HEK293 (cell line): Measurements from ENCODE around the gene ABT1.

Experiments used
- CTCF ChIA-PET: fragments of 350-600 bp; formaldehyde crosslinking; extraction: SDS; loops from one replicate; lab custom pipeline; 2021; ENCODE audit warnings: antibody characterized with exemption; lab: Yijun Ruan, JAX
- POLR2A ChIA-PET: fragments of 300-600 bp; formaldehyde crosslinking; extraction: SDS; loops from one replicate; lab custom pipeline; 2020; ENCODE audit warnings: antibody characterized with exemption, inconsistent platforms; lab: Yijun Ruan, JAX
- H3K27ac ChIP-seq: fragments of 200-500 bp; sonication (Bioruptor generic); 2 replicates; pipeline ENCODE4 v1.5.1; 2014; ENCODE audit warnings: low read depth, low read length, control low read depth, inconsistent platforms; ENCODE audit errors: extremely low read depth
- H3K36me3 ChIP-seq, 2 experiments: fragments of 200-500 bp in 1 of 2; sonication (Bioruptor generic) in 1 of 2; 1 replicate in 1 of 2; 2 replicates in 1 of 2; pipeline ENCODE4 v1.5.1; 2014 to 2017; ENCODE audit warnings: inconsistent platforms in 2 of 2, low read length in 2 of 2; ENCODE audit not compliant: control insufficient read depth in 2 of 2, insufficient read depth in 1 of 2
- H3K4me1 ChIP-seq: fragments of 200-500 bp; sonication (Bioruptor generic); 2 replicates; pipeline ENCODE4 v1.5.1; 2014; ENCODE audit warnings: mild to moderate bottlenecking, low read length, inconsistent platforms; ENCODE audit not compliant: control insufficient read depth, insufficient read depth
- H3K4me3 ChIP-seq: 2 replicates; pipeline ENCODE4 v1.5.1; 2011; ENCODE audit warnings: low read depth, mild to moderate bottlenecking, control low read depth, low read length, moderate library complexity
- H3K9me3 ChIP-seq: fragments of 200-500 bp; sonication (Bioruptor generic); 2 replicates; pipeline ENCODE4 v1.5.1; 2014; ENCODE audit warnings: low read depth, low read length, inconsistent platforms; ENCODE audit not compliant: control insufficient read depth, insufficient read depth
- KLF10 ChIP-seq: fragments of 450-650 bp; IDR thresholded peaks from 2 replicates; pipeline ENCODE4 v1.5.1; 2018; ENCODE audit warnings: missing biosample characterization, mild to moderate bottlenecking, missing genetic modification characterization
- MEIS1 ChIP-seq: sonication (generic); formaldehyde crosslinking; IDR thresholded peaks from 2 replicates; pipeline ENCODE4 v1.8.1; 2022; ENCODE audit warnings: missing genetic modification reagents, mild to moderate bottlenecking, borderline replicate concordance
- RBAK ChIP-seq: fragments of 450-650 bp; formaldehyde crosslinking; IDR thresholded peaks from 2 replicates; pipeline ENCODE4 v1.5.1; 2016; ENCODE audit warnings: missing biosample characterization, missing genetic modification characterization
- ZBTB17 ChIP-seq: fragments of 450-650 bp; formaldehyde crosslinking; IDR thresholded peaks from 2 replicates; pipeline ENCODE4 v1.5.1; 2016; ENCODE audit warnings: missing biosample characterization, missing genetic modification characterization
- ZEB2 ChIP-seq: fragments of 450-650 bp; formaldehyde crosslinking; IDR thresholded peaks from 2 replicates; pipeline ENCODE4 v1.5.1; 2016; ENCODE audit warnings: missing biosample characterization, missing genetic modification characterization
- ZFP69B ChIP-seq: fragments of 450-650 bp; formaldehyde crosslinking; IDR thresholded peaks from 2 replicates; pipeline ENCODE4 v1.5.1; 2016; ENCODE audit warnings: missing biosample characterization, missing genetic modification characterization
- ZNF114 ChIP-seq: fragments of 450-650 bp; formaldehyde crosslinking; IDR thresholded peaks from 2 replicates; pipeline ENCODE4 v1.5.0; 2017; ENCODE audit warnings: missing biosample characterization, missing genetic modification characterization
- ZNF155 ChIP-seq: fragments of 450-650 bp; formaldehyde crosslinking; IDR thresholded peaks from 2 replicates; pipeline ENCODE4 v1.5.1; 2016; ENCODE audit warnings: missing biosample characterization, missing genetic modification characterization
- ZNF169 ChIP-seq: fragments of 450-650 bp; formaldehyde crosslinking; IDR thresholded peaks from 2 replicates; pipeline ENCODE4 v1.5.1; 2016; ENCODE audit warnings: missing biosample characterization, missing genetic modification characterization
- ZNF184 ChIP-seq: fragments of 450-650 bp; IDR thresholded peaks from 2 replicates; pipeline ENCODE4 v1.5.1; 2018; ENCODE audit warnings: missing biosample characterization, mild to moderate bottlenecking, missing genetic modification characterization
- ZNF214 ChIP-seq: fragments of 450-650 bp; formaldehyde crosslinking; IDR thresholded peaks from 2 replicates; pipeline ENCODE4 v1.5.1; 2017; ENCODE audit warnings: missing biosample characterization, mild to moderate bottlenecking, missing genetic modification characterization, borderline replicate concordance
- ZNF394 ChIP-seq: fragments of 450-650 bp; formaldehyde crosslinking; IDR thresholded peaks from 2 replicates; pipeline ENCODE4 v1.5.1; 2016; ENCODE audit warnings: missing biosample characterization, missing genetic modification characterization, mild to moderate bottlenecking, moderate library complexity, borderline replicate concordance
- ZNF488 ChIP-seq: fragments of 450-650 bp; formaldehyde crosslinking; IDR thresholded peaks from 2 replicates; pipeline ENCODE4 v1.5.1; 2016; ENCODE audit warnings: missing biosample characterization, missing genetic modification characterization
- ZNF560 ChIP-seq: fragments of 450-650 bp; formaldehyde crosslinking; IDR thresholded peaks from 2 replicates; pipeline ENCODE4 v1.5.1; 2017; ENCODE audit warnings: missing biosample characterization, missing genetic modification characterization, borderline replicate concordance
- ZNF561 ChIP-seq: fragments of 450-650 bp; IDR thresholded peaks from 2 replicates; pipeline ENCODE4 v1.5.1; 2018; ENCODE audit warnings: missing biosample characterization, missing genetic modification characterization, borderline replicate concordance
- ZNF639 ChIP-seq: fragments of 450-650 bp; formaldehyde crosslinking; IDR thresholded peaks from 2 replicates; pipeline ENCODE4 v1.5.1; 2016; ENCODE audit warnings: missing biosample characterization, missing genetic modification characterization
- ZNF792 ChIP-seq: fragments of 450-650 bp; formaldehyde crosslinking; IDR thresholded peaks from 2 replicates; pipeline ENCODE4 v1.5.1; 2016; ENCODE audit warnings: missing biosample characterization, missing genetic modification characterization
- ZSCAN16 ChIP-seq: fragments of 450-650 bp; formaldehyde crosslinking; IDR thresholded peaks from 2 replicates; pipeline ENCODE4 v1.5.1; 2016; ENCODE audit warnings: missing biosample characterization, missing genetic modification characterization
- ZSCAN23 ChIP-seq: fragments of 450-650 bp; formaldehyde crosslinking; IDR thresholded peaks from 2 replicates; pipeline ENCODE4 v1.5.1; 2016; ENCODE audit warnings: missing biosample characterization, missing genetic modification characterization
- TF ChIP-seq, protein P1 (sequence below): fragments of 450-650 bp; formaldehyde crosslinking; IDR thresholded peaks from 2 replicates; pipeline ENCODE4 v1.5.1; 2017; ENCODE audit warnings: missing biosample characterization, missing genetic modification characterization
- TF ChIP-seq, protein P2 (sequence below): fragments of 450-650 bp; formaldehyde crosslinking; conservative IDR thresholded peaks from 2 replicates; pipeline ENCODE4 v1.5.1; 2016; ENCODE audit warnings: low read depth, missing biosample characterization, missing genetic modification characterization

The ABT1 gene

GRCh38 chr6:26627843-26628242 is 31.1 kb downstream of the ABT1 start (continued):
- TF ChIP-seq, protein P1, sequence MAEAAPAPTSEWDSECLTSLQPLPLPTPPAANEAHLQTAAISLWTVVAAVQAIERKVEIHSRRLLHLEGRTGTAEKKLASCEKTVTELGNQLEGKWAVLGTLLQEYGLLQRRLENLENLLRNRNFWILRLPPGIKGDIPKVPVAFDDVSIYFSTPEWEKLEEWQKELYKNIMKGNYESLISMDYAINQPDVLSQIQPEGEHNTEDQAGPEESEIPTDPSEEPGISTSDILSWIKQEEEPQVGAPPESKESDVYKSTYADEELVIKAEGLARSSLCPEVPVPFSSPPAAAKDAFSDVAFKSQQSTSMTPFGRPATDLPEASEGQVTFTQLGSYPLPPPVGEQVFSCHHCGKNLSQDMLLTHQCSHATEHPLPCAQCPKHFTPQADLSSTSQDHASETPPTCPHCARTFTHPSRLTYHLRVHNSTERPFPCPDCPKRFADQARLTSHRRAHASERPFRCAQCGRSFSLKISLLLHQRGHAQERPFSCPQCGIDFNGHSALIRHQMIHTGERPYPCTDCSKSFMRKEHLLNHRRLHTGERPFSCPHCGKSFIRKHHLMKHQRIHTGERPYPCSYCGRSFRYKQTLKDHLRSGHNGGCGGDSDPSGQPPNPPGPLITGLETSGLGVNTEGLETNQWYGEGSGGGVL (tag by site-specific recombination), result no peak
- no peak for TF ChIP-seq ZNF155
- no peak for TF ChIP-seq ZSCAN16 (tag by site-specific recombination)
- TF ChIP-seq ZNF184, result no peak
- TF ChIP-seq ZNF560, result no peak
- TF ChIP-seq ZNF169, result no peak
- TF ChIP-seq, all 188 proteins: peak for 0

GRCh38 chr6:26629359-26629758 is 32.6 kb downstream of the ABT1 start:
- ChIA-PET CTCF (interaction anchor here (0.6 to 0.8 kb wide), 2 partner anchors 34 to 497 kb away, joined by 3 to 4 read pairs; no protein-coding TSS in a partner anchor), POLR2A (no interaction called here)
- no peaks in the 10 kb centered on the region for H3K4me1 ChIP-seq
- H3K36me3 ChIP-seq, result peaks cover 8 to 10% of the 10 kb centered on the region in 2 experiments
- no peak overlapping the region for H3K27ac ChIP-seq
- TF ChIP-seq ZBTB17 (tag by site-specific recombination) (no peak), ZEB2 (tag by site-specific recombination) (no peak), ZNF394 (tag by site-specific recombination) (no peak), ZSCAN23 (tag by site-specific recombination) (no peak), KLF10 (tag by site-specific recombination) (no peak), RBAK (tag by site-specific recombination) (no peak), ZNF792 (tag by site-specific recombination) (no peak), ZFP69B (no peak), MEIS1 (CRISPR knock-in tag) (no peak), ZNF488 (tag by site-specific recombination) (no peak), ZNF561 (no peak), ZNF639 (no peak), ZNF114 (tag by site-specific recombination) (no peak), ZNF214 (no peak)
- TF ChIP-seq, protein P2, sequence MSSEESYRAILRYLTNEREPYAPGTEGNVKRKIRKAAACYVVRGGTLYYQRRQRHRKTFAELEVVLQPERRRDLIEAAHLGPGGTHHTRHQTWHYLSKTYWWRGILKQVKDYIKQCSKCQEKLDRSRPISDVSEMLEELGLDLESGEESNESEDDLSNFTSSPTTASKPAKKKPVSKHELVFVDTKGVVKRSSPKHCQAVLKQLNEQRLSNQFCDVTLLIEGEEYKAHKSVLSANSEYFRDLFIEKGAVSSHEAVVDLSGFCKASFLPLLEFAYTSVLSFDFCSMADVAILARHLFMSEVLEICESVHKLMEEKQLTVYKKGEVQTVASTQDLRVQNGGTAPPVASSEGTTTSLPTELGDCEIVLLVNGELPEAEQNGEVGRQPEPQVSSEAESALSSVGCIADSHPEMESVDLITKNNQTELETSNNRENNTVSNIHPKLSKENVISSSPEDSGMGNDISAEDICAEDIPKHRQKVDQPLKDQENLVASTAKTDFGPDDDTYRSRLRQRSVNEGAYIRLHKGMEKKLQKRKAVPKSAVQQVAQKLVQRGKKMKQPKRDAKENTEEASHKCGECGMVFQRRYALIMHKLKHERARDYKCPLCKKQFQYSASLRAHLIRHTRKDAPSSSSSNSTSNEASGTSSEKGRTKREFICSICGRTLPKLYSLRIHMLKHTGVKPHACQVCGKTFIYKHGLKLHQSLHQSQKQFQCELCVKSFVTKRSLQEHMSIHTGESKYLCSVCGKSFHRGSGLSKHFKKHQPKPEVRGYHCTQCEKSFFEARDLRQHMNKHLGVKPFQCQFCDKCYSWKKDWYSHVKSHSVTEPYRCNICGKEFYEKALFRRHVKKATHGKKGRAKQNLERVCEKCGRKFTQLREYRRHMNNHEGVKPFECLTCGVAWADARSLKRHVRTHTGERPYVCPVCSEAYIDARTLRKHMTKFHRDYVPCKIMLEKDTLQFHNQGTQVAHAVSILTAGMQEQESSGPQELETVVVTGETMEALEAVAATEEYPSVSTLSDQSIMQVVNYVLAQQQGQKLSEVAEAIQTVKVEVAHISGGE (tag by site-specific recombination), result no peak
- no peak overlapping the region for H3K4me3 ChIP-seq
- no peaks in the 10 kb centered on the region for H3K9me3 ChIP-seq
